HepG2 (cell line): ENCODE data around the gene URAD.

Experiments
- CEBPB ChIP-seq: IDR thresholded peaks from 2 replicates; pipeline ENCODE4 v1.6.1; 2011; ENCODE audit warnings: low read depth, low read length, improper control_type of control experiment, borderline replicate concordance
- CTCF ChIP-seq: sonication (generic); formaldehyde crosslinking; IDR thresholded peaks from 2 replicates; pipeline ENCODE4 v1.5.0; 2020; ENCODE audit warnings: mild to moderate bottlenecking, missing genetic modification reagents, moderate library complexity
- EP300 ChIP-seq, 3 experiments: sonication (generic) in 1 of 3; formaldehyde crosslinking in 1 of 3; IDR thresholded peaks; 2 replicates each; pipeline versions ENCODE4 v1.5.1 to v1.6.1; 2011 to 2020; ENCODE audit warnings: low read depth in 2 of 3, low read length in 2 of 3, borderline replicate concordance in 1 of 3, improper control_type of control experiment in 1 of 3, mild to moderate bottlenecking in 1 of 3, missing genetic modification reagents in 1 of 3, moderate library complexity in 1 of 3
- HDAC6 ChIP-seq: fragments of 200-600 bp; sonication (generic); IDR thresholded peaks from 2 replicates; pipeline ENCODE4 v1.7.0; 2017; ENCODE audit warnings: mild to moderate bottlenecking, antibody characterized with exemption, low read length, low read depth
- ZNF24 ChIP-seq: fragments of 450-650 bp; IDR thresholded peaks from 2 replicates; pipeline ENCODE4 v1.6.1; 2017; ENCODE audit warnings: antibody characterized with exemption, mild to moderate bottlenecking
- ZNF562 ChIP-seq: sonication (generic); formaldehyde crosslinking; IDR thresholded peaks from 2 replicates; pipeline ENCODE4 v1.8.0; 2022; ENCODE audit warnings: missing genetic modification reagents, borderline replicate concordance
- ZNF652 ChIP-seq: IDR thresholded peaks from 2 replicates; pipeline ENCODE4 v1.6.1; 2016; ENCODE audit warnings: low read depth, borderline replicate concordance
- TF ChIP-seq, protein P1 (sequence below): sonication (generic); formaldehyde crosslinking; IDR thresholded peaks from 2 replicates; pipeline ENCODE4 v1.8.1; 2023; ENCODE audit warnings: missing genetic modification reagents, inconsistent platforms, borderline replicate concordance

DNA sequence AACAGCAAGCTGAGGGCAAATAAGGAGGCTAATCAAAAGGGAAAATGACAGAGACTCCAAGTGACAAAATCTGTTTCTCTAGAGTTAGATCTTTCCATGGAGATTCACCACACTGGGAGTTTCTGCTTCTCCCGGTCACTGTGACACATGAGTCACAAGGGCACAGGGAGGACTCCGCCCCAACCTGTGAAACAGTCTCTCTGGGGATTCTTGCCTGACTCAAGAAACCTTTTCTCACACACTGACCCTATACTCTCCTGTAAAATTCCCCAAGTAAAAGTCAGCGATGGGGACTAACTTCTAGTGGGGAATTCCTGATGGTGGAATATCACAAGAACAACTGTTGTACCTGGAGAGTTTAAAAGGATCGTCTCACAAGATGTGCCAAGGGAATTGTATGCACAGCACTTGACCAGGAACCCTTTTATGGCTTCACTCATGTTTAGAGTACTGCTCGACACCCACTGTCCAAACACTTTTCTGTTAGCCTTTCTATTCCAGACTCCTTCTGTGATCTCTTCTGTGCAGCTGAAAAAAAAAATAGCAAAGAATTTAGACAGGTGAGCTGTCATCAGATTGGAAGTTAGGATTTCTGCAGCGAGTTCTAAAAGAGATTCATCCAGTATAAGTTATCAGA, 46.8 kb upstream of the URAD start:
- no peak for TF ChIP-seq ZNF24
- TF ChIP-seq ZNF562 (CRISPR knock-in tag), result no peak
- no peak for TF ChIP-seq CTCF
- no peak for TF ChIP-seq ZNF652 (CRISPR knock-in tag)
- TF ChIP-seq HDAC6, result no peak
- TF ChIP-seq, protein P1, sequence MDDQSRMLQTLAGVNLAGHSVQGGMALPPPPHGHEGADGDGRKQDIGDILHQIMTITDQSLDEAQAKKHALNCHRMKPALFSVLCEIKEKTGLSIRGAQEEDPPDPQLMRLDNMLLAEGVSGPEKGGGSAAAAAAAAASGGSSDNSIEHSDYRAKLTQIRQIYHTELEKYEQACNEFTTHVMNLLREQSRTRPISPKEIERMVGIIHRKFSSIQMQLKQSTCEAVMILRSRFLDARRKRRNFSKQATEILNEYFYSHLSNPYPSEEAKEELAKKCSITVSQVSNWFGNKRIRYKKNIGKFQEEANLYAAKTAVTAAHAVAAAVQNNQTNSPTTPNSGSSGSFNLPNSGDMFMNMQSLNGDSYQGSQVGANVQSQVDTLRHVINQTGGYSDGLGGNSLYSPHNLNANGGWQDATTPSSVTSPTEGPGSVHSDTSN (CRISPR knock-in tag), result no peak
- no peak for TF ChIP-seq CEBPB
- TF ChIP-seq EP300 (IDR thresholded peaks at IDR 0.05; ENCODE audit: low read depth in 2 of 2, low read length in 2 of 2), result no peak
- TF ChIP-seq EP300 (CRISPR knock-in tag; IDR thresholded peaks at IDR 0.05; ENCODE audit: borderline replicate concordance), result no peak
